Measurements from ENCODE around the gene CDH13.

Gene CDH13

GRCh38 chr16:83201748-83202147 lies 575.0 kb downstream of the CDH13 start:
- no peak for DNase-seq

- no peak for DNase-seq
These were observed 579.1 kb downstream of the CDH13 start for GRCh38 chr16:83205896-83206295.

GRCh38 chr16:83206426-83206825 lies 579.7 kb downstream of the CDH13 start:
- no peak for DNase-seq

GRCh38 chr16:83211711-83212110 lies 584.9 kb downstream of the CDH13 start:
- DNase-seq, result no peak

- no peak for DNase-seq
These were observed 585.6 kb downstream of the CDH13 start for GRCh38 chr16:83212301-83212841.

GRCh38 chr16:83214671-83215070 lies 587.9 kb downstream of the CDH13 start:
- no peak for DNase-seq

GRCh38 chr16:83215406-83216001 lies 588.7 kb downstream of the CDH13 start:
- DNase-seq, result peak; percentile 49 to 60

- DNase-seq, result no peak
These were observed 592.5 kb downstream of the CDH13 start for GRCh38 chr16:83219285-83219684.

- peak; percentile 55 to 60 for DNase-seq
These were observed 593.3 kb downstream of the CDH13 start for GRCh38 chr16:83220066-83220465.

GRCh38 chr16:83224642-83225041 lies 597.9 kb downstream of the CDH13 start:
- no peak for DNase-seq

GRCh38 chr16:83227336-83227735 lies 600.6 kb downstream of the CDH13 start:
- no peak for DNase-seq

GRCh38 chr16:83231729-83232128 lies 605.0 kb downstream of the CDH13 start:
- no peak for DNase-seq

GRCh38 chr16:83233153-83233552 lies 606.4 kb downstream of the CDH13 start:
- no peak for DNase-seq

GRCh38 chr16:83238949-83239691 lies 612.4 kb downstream of the CDH13 start:
- DNase-seq, result no peak

GRCh38 chr16:83244057-83244456 lies 617.3 kb downstream of the CDH13 start:
- DNase-seq, result no peak

- no peak for DNase-seq
These were observed 618.3 kb downstream of the CDH13 start for GRCh38 chr16:83245061-83245460.

- DNase-seq, result no peak
These were observed 621.1 kb downstream of the CDH13 start for GRCh38 chr16:83247767-83248372.

GRCh38 chr16:83248735-83249463 lies 622.1 kb downstream of the CDH13 start:
- DNase-seq, result no peak

- DNase-seq, result no peak
These were observed 626.8 kb downstream of the CDH13 start for GRCh38 chr16:83253521-83253920.

- DNase-seq, result no peak
These were observed 631.7 kb downstream of the CDH13 start for GRCh38 chr16:83258366-83258928.

GRCh38 chr16:83266848-83267553 lies 640.2 kb downstream of the CDH13 start:
- DNase-seq, result no peak

- DNase-seq, result no peak
These were observed 641.4 kb downstream of the CDH13 start for GRCh38 chr16:83268169-83268568.
